ENCODE data around the gene NFE2.

Gene NFE2

GRCh38 chr12:54249489-54249888, 51.3 kb downstream of the NFE2 start:
- no peak for DNase-seq (ENCODE audit: low read depth)

DNA sequence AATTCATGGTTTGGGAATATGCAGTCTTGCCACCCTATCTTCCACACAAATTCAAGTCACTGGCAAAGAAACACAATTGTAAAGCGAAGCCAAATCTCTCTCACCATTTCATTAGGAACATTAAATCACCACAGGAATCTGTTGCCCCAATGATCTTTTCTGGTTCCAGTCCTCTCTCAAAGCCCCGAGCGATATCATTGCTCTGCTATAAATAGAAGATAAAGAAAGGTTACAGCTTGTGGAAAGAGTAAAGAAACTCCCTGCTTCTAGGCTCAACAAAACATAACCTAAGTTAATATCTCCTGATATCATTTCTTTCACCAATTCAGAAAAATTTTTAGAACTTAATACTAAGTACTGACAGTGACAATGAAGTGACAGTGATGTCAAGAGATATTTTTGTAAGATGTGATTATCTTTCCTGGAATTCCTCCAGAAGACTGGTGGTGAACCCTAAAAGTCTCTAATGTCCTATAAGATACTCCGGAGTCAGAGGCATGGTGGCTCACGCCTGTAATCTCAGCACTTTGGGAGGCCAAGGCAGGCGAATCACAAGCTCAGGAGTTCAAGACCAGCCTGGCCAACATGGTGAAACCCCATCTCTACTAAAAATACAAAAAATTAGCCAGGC, 54.7 kb downstream of the NFE2 start:
- DNase-seq (ENCODE audit: low read depth) = no peak

Data from non-pigmented ciliary epithelial cell (primary cell).